ENCODE results near the gene ZNF593. TPM values are rescaled to one million over a fixed set of nuclear protein-coding genes. Genes with fewer than 3 reads are reported as not detected.

Gene ZNF593
- total RNA-seq, 4 donors from 2014 or later: 7.9 to 27.1 (median 16.3) TPM

DNA sequence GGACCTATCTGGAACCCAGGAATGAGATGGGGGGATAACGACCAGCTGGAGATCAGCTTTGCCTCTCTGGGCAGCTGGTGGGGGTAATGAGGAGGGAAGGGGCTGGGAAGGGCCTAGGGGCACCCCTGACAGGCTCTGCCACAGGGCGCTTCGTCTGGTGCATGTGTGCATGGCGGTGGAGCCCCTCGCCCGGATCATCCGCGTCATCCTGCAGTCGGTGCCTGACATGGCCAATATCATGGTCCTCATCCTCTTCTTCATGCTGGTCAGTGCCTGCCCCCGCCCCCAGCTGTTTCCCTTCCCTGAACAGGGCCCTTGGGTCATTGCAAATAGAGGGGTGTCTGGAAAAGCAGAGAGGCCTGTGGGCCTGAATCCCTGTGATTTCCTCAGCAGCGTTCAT is 28.1 kb downstream of the ZNF593 start:
- Histone ChIP-seq H3K4me3 (no peak overlapping the region), H3K27me3 (no peaks in the 10 kb centered on the region), H3K4me1 (no peaks in the 10 kb centered on the region), H3K9me3 (no peaks in the 10 kb centered on the region), H3K36me3 (no peaks in the 10 kb centered on the region), H3K27ac (no peak overlapping the region)
- intact Hi-C loops (cut with DNase I; ENCODE audit: low total_unique reads): no loop called here
- TF ChIP-seq POLR2A (IDR thresholded peaks at IDR 0.05): no peak
- TF ChIP-seq, protein P1, sequence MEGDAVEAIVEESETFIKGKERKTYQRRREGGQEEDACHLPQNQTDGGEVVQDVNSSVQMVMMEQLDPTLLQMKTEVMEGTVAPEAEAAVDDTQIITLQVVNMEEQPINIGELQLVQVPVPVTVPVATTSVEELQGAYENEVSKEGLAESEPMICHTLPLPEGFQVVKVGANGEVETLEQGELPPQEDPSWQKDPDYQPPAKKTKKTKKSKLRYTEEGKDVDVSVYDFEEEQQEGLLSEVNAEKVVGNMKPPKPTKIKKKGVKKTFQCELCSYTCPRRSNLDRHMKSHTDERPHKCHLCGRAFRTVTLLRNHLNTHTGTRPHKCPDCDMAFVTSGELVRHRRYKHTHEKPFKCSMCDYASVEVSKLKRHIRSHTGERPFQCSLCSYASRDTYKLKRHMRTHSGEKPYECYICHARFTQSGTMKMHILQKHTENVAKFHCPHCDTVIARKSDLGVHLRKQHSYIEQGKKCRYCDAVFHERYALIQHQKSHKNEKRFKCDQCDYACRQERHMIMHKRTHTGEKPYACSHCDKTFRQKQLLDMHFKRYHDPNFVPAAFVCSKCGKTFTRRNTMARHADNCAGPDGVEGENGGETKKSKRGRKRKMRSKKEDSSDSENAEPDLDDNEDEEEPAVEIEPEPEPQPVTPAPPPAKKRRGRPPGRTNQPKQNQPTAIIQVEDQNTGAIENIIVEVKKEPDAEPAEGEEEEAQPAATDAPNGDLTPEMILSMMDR (IDR thresholded peaks at IDR 0.05): no peak
- DNase-seq: no peak

GRCh38 chr1:26200413-26200812 is 30.7 kb downstream of the ZNF593 start:
- no peaks in the 10 kb centered on the region for H3K4me1 ChIP-seq
- H3K27me3 ChIP-seq: no peaks in the 10 kb centered on the region
- no peaks in the 10 kb centered on the region for H3K36me3 ChIP-seq
- TF ChIP-seq POLR2A (IDR thresholded peaks at IDR 0.05): no peak
- TF ChIP-seq, protein P1 (IDR thresholded peaks at IDR 0.05): no peak
- DNase-seq: no peak
- intact Hi-C loops (cut with DNase I; ENCODE audit: low total_unique reads): no loop called here
- no peaks in the 10 kb centered on the region for H3K9me3 ChIP-seq
- peak overlapping the region in 1 of 2 donors; percentile 75 for H3K27ac ChIP-seq
- no peak overlapping the region for H3K4me3 ChIP-seq

DNA sequence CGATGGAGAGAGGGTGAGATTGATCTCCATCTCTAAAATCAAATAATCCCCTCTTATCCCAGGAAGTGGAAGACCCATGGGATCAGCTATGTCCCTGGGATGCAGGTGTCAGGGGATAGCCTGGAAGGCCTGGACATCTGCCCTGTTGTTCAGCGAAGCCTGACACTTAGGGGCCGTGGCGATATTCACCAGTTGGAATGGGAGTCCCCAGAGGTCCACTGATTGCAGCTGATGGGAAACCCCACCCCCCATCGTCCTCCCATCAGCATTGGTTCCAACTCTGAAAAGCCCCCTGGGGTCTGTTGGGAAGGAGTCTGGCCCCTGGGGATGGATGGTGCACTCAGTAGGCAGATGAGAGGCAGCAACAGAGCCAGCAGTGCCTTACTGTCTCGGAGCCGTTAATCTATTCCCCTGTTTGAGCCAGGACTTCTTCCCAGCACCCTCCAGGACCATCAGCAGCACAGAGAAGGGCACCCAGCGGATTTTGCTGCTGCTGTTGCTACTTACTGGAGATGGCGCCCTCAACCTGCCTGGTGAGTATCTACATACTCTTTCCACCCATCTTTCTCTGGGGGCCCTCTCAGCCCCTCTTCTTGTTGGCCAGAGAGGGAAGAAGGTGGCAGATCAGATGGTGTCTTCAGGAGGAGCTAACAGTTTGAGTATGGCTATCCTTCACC is 34.1 kb downstream of the ZNF593 start:
- TF ChIP-seq, protein P1 (IDR thresholded peaks at IDR 0.05): no peak
- TF ChIP-seq POLR2A (IDR thresholded peaks at IDR 0.05): no peak
- Histone ChIP-seq H3K9me3 (no peaks in the 10 kb centered on the region), H3K27me3 (no peaks in the 10 kb centered on the region), H3K27ac (no peak overlapping the region), H3K4me3 (no peak overlapping the region), H3K36me3 (no peaks in the 10 kb centered on the region), H3K4me1 (no peaks in the 10 kb centered on the region)
- intact Hi-C loops (cut with DNase I; ENCODE audit: low total_unique reads): no loop called here
- no peak for DNase-seq

- H3K4me3 ChIP-seq: no peak overlapping the region
- H3K36me3 ChIP-seq: no peaks in the 10 kb centered on the region
- H3K9me3 ChIP-seq: no peaks in the 10 kb centered on the region
- TF ChIP-seq, protein P1 (IDR thresholded peaks at IDR 0.05): no peak
- no peak for TF ChIP-seq POLR2A (IDR thresholded peaks at IDR 0.05)
- intact Hi-C loops (cut with DNase I; ENCODE audit: low total_unique reads): no loop called here
- DNase-seq: no peak
- H3K4me1 ChIP-seq: no peaks in the 10 kb centered on the region
- H3K27me3 ChIP-seq: no peaks in the 10 kb centered on the region
- no peak overlapping the region for H3K27ac ChIP-seq
Observed at GRCh38 chr1:26210147-26210870, 40.6 kb downstream of the ZNF593 start.

GRCh38 chr1:26212726-26213125 is 43.0 kb downstream of the ZNF593 start:
- no peak overlapping the region for H3K4me3 ChIP-seq
- H3K4me1 ChIP-seq: no peaks in the 10 kb centered on the region
- no peaks in the 10 kb centered on the region for H3K27me3 ChIP-seq
- no peaks in the 10 kb centered on the region for H3K9me3 ChIP-seq
- no peak overlapping the region for H3K27ac ChIP-seq
- TF ChIP-seq, protein P1 (IDR thresholded peaks at IDR 0.05): no peak
- no peak for TF ChIP-seq POLR2A (IDR thresholded peaks at IDR 0.05)
- intact Hi-C loops (cut with DNase I; ENCODE audit: low total_unique reads): no loop called here
- H3K36me3 ChIP-seq: no peaks in the 10 kb centered on the region
- DNase-seq: no peak

Measured in uterus (tissue), 4 donors.